ENCODE measurements around the gene ANTXR1.
"Not testable (repeated sequence)": the region's sequence is repeated elsewhere in the genome, so short reads cannot be mapped to it uniquely, and the experiment has no call there.

The ANTXR1 gene

GRCh38 chr2:69244882-69245281, 231.9 kb downstream of the ANTXR1 start:
- no peak for DNase-seq

- DNase-seq: no peak
These were observed 234.6 kb downstream of the ANTXR1 start for GRCh38 chr2:69247583-69247982.

- DNase-seq: no peak
These were observed 235.3 kb downstream of the ANTXR1 start for GRCh38 chr2:69248232-69248631.

GRCh38 chr2:69250981-69251380, 238.0 kb downstream of the ANTXR1 start:
- DNase-seq: no peak

- DNase-seq: no peak
These were observed 239.0 kb downstream of the ANTXR1 start for GRCh38 chr2:69251943-69252342.

- DNase-seq: no peak
These were observed 240.1 kb downstream of the ANTXR1 start for GRCh38 chr2:69253112-69253511.

GRCh38 chr2:69253611-69254301, 240.8 kb downstream of the ANTXR1 start:
- no peak for DNase-seq

GRCh38 chr2:69255760-69256159, 242.8 kb downstream of the ANTXR1 start:
- no peak for DNase-seq

- DNase-seq: not testable (repeated sequence)
These were observed 247.1 kb downstream of the ANTXR1 start for GRCh38 chr2:69259994-69260591.

- DNase-seq: no peak
These were observed 247.7 kb downstream of the ANTXR1 start for GRCh38 chr2:69260666-69261065.

- no peak for DNase-seq
These were observed 256.4 kb downstream of the ANTXR1 start for GRCh38 chr2:69269330-69269729.

GRCh38 chr2:69271831-69272257, 258.9 kb downstream of the ANTXR1 start:
- no peak for DNase-seq

- DNase-seq: no peak
These were observed 260.0 kb downstream of the ANTXR1 start for GRCh38 chr2:69272803-69273471.

- DNase-seq: no peak
These were observed 262.5 kb downstream of the ANTXR1 start for GRCh38 chr2:69275490-69275889.

- no peak for DNase-seq
These were observed 265.4 kb downstream of the ANTXR1 start for GRCh38 chr2:69278366-69278765.

GRCh38 chr2:69279211-69279610, 266.2 kb downstream of the ANTXR1 start:
- DNase-seq: no peak

- DNase-seq: no peak
These were observed 267.1 kb downstream of the ANTXR1 start for GRCh38 chr2:69279931-69280681.

GRCh38 chr2:69280796-69281412, 267.9 kb downstream of the ANTXR1 start:
- no peak for DNase-seq

- DNase-seq: no peak
These were observed 272.5 kb downstream of the ANTXR1 start for GRCh38 chr2:69285379-69285894.

GRCh38 chr2:69287544-69287943, 274.6 kb downstream of the ANTXR1 start:
- no peak for DNase-seq

GRCh38 chr2:69288429-69288828, 275.4 kb downstream of the ANTXR1 start:
- DNase-seq: no peak

- DNase-seq: no peak
These were observed 278.1 kb downstream of the ANTXR1 start for GRCh38 chr2:69291004-69291650.

Data from activated CD8-positive, alpha-beta memory T cell treated with anti-CD3 and anti-CD28 coated beads, Interleukin-2, amount 50 U/mL, for 48 hours (primary cell).